NCI-H128 (cell line): ENCODE measurements around the gene GALM.

ENCODE experiments used
- DNase-seq: peaks from one replicate; lab custom pipeline; 2025; ENCODE audit not compliant: unreplicated experiment; lab: John Stamatoyannopoulos, UW

Gene GALM

GRCh38 chr2:38649176-38649728 lies 16.7 kb upstream of the GALM start:
- no peak for DNase-seq

GRCh38 chr2:38650012-38650411 lies 15.9 kb upstream of the GALM start:
- DNase-seq, result no peak

GRCh38 chr2:38650717-38651116 lies 15.2 kb upstream of the GALM start:
- DNase-seq, result no peak

- DNase-seq, result no peak
Measured at GRCh38 chr2:38652431-38653273, 13.3 kb upstream of the GALM start.

GRCh38 chr2:38653380-38653714 lies 12.6 kb upstream of the GALM start:
- DNase-seq, result no peak

GRCh38 chr2:38653715-38654527 lies 12.0 kb upstream of the GALM start:
- no peak for DNase-seq

GRCh38 chr2:38654528-38655381 lies 11.2 kb upstream of the GALM start:
- no peak for DNase-seq

- no peak for DNase-seq
Measured at GRCh38 chr2:38655441-38655840, 10.5 kb upstream of the GALM start.

- DNase-seq, result no peak
Measured at GRCh38 chr2:38656866-38657480, 8.9 kb upstream of the GALM start.

- DNase-seq, result no peak
Measured at GRCh38 chr2:38658613-38659012, 7.3 kb upstream of the GALM start.

- no peak for DNase-seq
Measured at GRCh38 chr2:38659115-38659514, 6.8 kb upstream of the GALM start.

GRCh38 chr2:38660282-38660681 lies 5.6 kb upstream of the GALM start:
- no peak for DNase-seq

GRCh38 chr2:38661306-38661705 lies 4.6 kb upstream of the GALM start:
- no peak for DNase-seq

- no peak for DNase-seq
Measured at GRCh38 chr2:38666556-38666910, 619 bp downstream of the GALM start.

GRCh38 chr2:38668092-38668491 lies 2.2 kb downstream of the GALM start:
- no peak for DNase-seq

GRCh38 chr2:38668779-38669479 lies 3.0 kb downstream of the GALM start:
- no peak for DNase-seq

GRCh38 chr2:38671303-38671702 lies 5.4 kb downstream of the GALM start:
- no peak for DNase-seq

GRCh38 chr2:38671946-38672345 lies 6.0 kb downstream of the GALM start:
- DNase-seq, result no peak

GRCh38 chr2:38672445-38673391 lies 6.8 kb downstream of the GALM start:
- no peak for DNase-seq
